GM21526 (cell line): ENCODE results near the gene HMSD.
A peak's percentile ranks its signal among the peaks of the same experiment; 100 is the strongest.

Source experiments
- ATAC-seq: cut with Tn5 transposase; IDR thresholded peaks from one replicate; pipeline ENCODE4 v1.9.1; 2021; ENCODE audit warnings: moderate library complexity; ENCODE audit not compliant: unreplicated experiment, low FRiP score

The HMSD gene

GRCh38 chr18:63986885-63987284, 37.8 kb downstream of the HMSD start:
- no peak for ATAC-seq

- no peak for ATAC-seq
Measured at GRCh38 chr18:63987743-63988142, 38.6 kb downstream of the HMSD start.

GRCh38 chr18:63992751-63993150, 43.6 kb downstream of the HMSD start:
- ATAC-seq, result no peak

GRCh38 chr18:63994783-63995399, 45.8 kb downstream of the HMSD start:
- peak; percentile 49 for ATAC-seq

- ATAC-seq, result no peak
Measured at GRCh38 chr18:63997041-63997440, 47.9 kb downstream of the HMSD start.

GRCh38 chr18:63997606-63998005, 48.5 kb downstream of the HMSD start:
- ATAC-seq, result no peak

- ATAC-seq, result no peak
Measured at GRCh38 chr18:63999871-64000270, 50.8 kb downstream of the HMSD start.

GRCh38 chr18:64002581-64002980, 53.5 kb downstream of the HMSD start:
- ATAC-seq, result no peak

- ATAC-seq, result no peak
Measured at GRCh38 chr18:64009305-64009704, 60.2 kb downstream of the HMSD start.
